GM19397 (cell line): ENCODE data around the gene LMOD1.

Experiments
- ATAC-seq: cut with Tn5 transposase; IDR thresholded peaks from one replicate; pipeline ENCODE4 v1.9.1; 2021; ENCODE audit warnings: mild to moderate bottlenecking, moderate library complexity; ENCODE audit not compliant: unreplicated experiment

The LMOD1 gene

GRCh38 chr1:201895120-201895665 is 51.2 kb downstream of the LMOD1 start:
- no peak for ATAC-seq

- no peak for ATAC-seq
These were observed 51.8 kb downstream of the LMOD1 start for GRCh38 chr1:201894343-201895119.

DNA sequence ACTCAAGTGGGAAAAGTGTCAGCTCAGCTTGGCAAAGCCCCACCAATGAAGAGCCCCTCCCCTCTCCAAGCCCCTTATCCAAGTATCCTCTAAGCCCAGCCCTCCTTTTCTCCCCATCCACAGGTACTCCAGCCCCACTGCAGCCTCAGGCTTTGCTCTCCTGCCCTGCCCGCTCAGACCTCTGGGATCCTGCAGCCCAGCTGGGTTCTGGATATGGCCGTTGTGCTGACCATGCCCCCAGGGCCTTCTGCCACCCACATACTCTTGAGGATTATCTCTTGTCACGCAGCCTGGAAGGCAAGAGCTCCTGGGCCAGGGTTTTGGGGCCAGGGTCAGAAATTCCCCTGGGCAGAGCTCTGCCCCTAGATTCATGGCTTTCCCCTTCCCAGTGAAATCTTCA is 52.9 kb downstream of the LMOD1 start:
- ATAC-seq = no peak

DNA sequence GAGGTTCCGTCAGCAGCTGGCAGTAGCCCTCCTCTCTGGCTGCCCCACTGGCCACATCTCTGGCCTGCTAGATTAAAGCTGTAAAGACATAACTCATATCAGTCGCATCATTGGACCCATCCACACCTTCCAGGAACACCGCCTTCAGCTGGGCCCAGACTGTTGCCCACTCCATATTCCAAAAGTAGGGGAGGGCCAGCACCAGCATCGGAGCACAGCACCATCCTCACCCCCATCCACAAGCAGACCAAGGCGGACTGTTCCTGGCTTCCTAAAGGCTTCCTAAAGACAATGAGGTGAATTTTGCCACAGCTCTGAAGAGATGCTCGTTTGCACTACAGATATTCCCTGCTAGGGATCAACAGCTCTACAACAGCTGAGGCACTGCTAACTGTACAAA is 54.1 kb downstream of the LMOD1 start:
- no peak for ATAC-seq

GRCh38 chr1:201891451-201892045 is 54.8 kb downstream of the LMOD1 start:
- ATAC-seq = no peak

- no peak for ATAC-seq
These were observed 55.4 kb downstream of the LMOD1 start for GRCh38 chr1:201890806-201891450.

DNA sequence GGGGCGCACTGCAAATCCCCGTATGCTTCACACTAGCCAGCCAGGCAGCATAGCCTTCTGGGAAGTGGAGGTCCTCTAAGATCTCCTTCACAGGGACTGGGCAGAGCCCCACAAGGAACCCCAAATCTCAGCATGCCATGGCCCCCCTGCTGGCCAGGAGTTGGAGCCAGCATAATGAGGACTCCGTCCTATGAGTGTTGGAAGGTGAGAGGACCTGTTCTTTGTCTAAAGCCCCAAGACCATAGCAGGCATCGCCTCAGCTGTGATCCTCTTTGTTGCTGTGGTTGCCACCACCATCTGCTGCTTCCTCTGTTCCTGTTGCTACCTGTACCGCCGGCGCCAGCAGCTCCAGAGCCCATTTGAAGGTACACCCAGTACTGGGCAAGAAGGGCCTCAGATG is 56.1 kb downstream of the LMOD1 start:
- ATAC-seq = no peak

GRCh38 chr1:201889090-201889968 is 57.0 kb downstream of the LMOD1 start:
- ATAC-seq = no peak

DNA sequence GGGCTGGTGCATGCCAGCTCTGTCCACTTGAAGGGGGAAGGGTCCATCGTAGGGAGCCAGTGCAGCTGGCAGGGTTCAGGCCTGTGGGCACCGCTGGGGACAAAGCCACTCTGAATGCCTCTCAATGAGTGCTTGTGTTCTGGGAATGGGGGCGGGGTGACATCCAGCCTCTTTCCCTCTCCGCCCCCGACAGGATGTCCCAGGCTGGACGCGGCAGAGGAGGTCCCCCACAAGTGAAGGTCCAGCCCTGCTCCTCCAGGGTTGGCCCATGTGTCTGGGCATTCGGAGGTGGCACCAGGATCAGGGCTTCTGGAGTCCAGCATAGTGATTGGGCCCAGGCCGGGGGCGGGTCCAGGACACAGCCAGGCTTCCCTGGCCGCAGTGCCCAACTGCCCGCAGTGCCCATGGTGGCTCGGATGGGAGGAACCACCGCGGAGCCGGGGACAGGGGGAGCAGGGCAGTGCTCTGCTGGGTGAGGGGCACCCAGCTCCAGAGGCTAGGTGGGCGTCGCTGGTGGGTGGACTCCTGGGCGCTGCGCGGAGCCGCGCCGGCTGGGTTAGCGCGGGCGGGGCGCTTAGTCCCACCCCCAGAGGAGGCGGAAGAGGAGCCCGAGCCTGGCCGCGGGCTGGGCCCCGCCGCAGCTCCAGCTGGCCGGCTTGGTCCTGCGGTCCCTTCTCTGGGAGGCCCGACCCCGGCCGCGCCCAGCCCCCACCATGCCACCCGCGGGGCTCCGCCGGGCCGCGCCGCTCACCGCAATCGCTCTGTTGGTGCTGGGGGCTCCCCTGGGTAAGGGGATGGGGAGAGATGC is 57.9 kb downstream of the LMOD1 start, which contains the start of gene SHISA4:
TSS of gene SHISA4 (plus strand) at position 617 of the 808 bp plus-strand sequence. CDS start at position 714, 97 bp downstream.
- ATAC-seq = no peak

DNA sequence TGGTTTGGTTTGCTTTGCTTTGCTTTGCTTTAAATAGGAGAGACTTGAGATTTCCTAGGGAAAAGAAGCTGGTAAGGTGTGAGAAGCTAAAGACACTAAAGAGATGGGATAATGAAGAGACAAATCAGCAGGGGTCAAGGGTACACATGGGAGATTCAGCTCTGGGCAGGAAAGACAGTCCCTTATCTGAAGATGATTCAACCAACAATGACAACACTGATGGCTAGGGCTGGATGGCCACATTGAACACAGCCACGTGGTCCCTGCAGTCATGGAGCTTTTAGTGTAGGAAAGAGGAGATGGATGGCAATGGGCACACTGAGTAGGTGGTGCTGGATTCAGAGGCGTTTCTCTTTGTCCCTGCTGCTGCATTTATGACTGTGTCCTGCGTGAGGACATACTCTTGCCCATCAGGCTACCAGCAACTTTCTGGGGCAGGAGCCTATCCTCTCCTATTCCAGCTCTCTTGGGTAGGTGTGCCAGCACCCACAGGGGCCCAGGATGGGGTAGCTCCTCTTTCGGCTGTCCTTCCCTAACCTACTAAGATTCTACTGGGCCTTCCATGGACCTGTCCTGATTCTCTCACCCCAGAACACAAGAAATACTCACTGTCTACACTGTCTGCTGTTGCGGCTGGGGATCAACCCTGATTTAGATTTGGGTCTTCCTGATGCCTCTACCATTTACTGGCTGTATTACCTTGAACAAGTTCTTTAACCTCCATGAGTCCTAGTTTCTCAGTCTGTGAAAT is 59.1 kb downstream of the LMOD1 start:
- no peak for ATAC-seq

- no peak for ATAC-seq
These were observed 60.1 kb downstream of the LMOD1 start for GRCh38 chr1:201886103-201886885.

DNA sequence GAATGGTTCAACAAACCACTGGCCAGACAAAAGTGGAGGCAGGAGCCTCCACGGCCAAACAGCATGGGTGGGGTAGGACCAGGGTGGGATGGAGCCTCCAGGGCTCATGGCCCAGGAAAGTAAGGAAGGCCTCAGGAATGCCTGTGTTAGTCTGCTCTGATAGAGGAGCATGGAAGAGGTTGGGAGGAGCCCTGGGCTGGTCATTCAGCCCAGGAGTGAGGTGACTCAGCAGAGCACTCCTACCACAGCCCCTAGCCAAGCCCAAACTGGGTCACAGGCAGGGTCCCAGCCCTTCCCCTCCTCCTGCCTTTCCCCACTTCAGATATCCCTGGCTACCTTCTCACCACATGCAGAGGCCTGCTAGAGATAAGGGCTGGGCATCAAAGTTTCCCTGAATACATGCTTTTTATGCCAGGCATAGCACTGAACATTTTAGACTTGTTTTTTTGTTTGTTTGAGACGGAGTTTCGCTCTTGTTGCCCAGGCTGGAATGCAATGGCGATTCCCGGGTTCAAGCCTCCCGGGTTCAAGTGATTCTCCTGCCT is 60.7 kb downstream of the LMOD1 start:
- ATAC-seq = no peak

- no peak for ATAC-seq
These were observed 61.9 kb downstream of the LMOD1 start for GRCh38 chr1:201884425-201884824.

DNA sequence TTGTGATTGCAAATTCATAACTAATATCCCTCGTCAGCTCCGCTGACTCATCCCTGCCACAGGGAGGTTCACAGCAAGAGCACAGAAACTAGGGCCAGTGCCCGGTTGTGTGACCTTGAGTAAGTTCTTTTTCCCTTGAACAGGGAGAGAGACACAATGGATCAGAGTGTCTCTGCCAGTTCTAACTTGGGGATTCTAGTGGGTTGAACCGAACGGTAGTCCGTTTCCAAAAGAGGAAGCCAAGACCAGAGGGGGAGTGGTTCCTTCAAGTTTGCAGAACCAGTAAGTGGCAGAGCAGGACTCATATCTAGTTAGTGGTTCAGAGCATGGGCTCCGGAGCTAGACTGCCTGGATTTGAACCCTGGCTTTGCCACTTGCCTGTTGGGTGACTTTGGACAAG is 62.6 kb downstream of the LMOD1 start:
- no peak for ATAC-seq

GRCh38 chr1:201883266-201883665 is 63.1 kb downstream of the LMOD1 start:
- ATAC-seq = no peak

GRCh38 chr1:201882665-201883132 is 63.6 kb downstream of the LMOD1 start:
- no peak for ATAC-seq

- ATAC-seq = no peak
These were observed 64.7 kb downstream of the LMOD1 start for GRCh38 chr1:201881617-201882016.
